ENCODE measurements around the gene TTC33.
"Not testable (repeated sequence)": the region's sequence is repeated elsewhere in the genome, so short reads cannot be mapped to it uniquely, and the experiment has no call there.

DNA sequence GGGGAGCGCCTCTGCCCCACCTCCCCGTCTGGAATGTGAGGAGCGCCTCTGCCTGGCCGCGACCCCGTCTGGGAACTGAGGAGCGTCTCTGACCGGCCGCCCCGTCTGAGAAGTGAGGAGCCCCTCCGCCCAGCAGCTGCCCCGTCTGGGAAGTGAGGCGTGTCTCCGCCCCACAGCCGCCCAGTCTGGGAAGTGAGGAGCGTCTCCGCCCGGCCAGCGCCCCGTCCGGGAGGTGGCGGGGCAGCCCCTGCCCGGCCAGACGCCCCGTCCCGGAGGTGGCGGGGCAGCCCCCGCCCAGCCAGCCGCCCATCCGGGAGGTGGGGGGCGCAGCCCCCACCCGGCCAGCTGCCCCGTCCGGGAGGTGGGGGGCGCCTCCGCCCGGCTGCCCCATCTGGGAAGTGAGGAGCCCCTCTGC is 33.3 kb downstream of the TTC33 start:
- not testable (repeated sequence) for TF ChIP-seq CTCF (IDR thresholded peaks at IDR 0.05 in 4 of 5, conservative IDR thresholded peaks at IDR 0.05 in 1 of 5); POLR2A (IDR thresholded peaks at IDR 0.05)
